B cell (primary cell): ENCODE results near the gene MYMX. TPM values are rescaled to one million over a fixed set of nuclear protein-coding genes. Genes with fewer than 3 reads are reported as not detected.

Experiments
- ATAC-seq: fragments of 200-7000 bp; cut with Tn5 transposase; one replicate; pipeline ENCODE4 v1.10.0; 2021; ENCODE audit warnings: low read depth, mild to moderate bottlenecking, moderate number of reproducible peaks, moderate library complexity
- CTCF ChIA-PET: fragments of 350-600 bp; sonication (Branson Sonifier 250); formaldehyde crosslinking; loops from one replicate; lab custom pipeline; 2021; ENCODE audit warnings: antibody characterized with exemption, inconsistent platforms; lab: Charles Lee
- POLR2A ChIA-PET: fragments of 350-600 bp; sonication (Branson Sonifier 250); formaldehyde crosslinking; loops from one replicate; lab custom pipeline; 2021; ENCODE audit warnings: antibody characterized with exemption; lab: Charles Lee
- DNase-seq: peaks from one replicate; pipeline ENCODE4 v3.0.0; 2013
- H2AFZ ChIP-seq: 2 replicates; pipeline ENCODE4 v1.6.1; 2012; ENCODE audit warnings: mild to moderate bottlenecking, low read depth, low read length; ENCODE audit not compliant: insufficient read depth, poor library complexity, severe bottlenecking
- H3K27ac ChIP-seq, 2 donors: 1 replicate in 1 of 2; 2 replicates in 1 of 2; pipeline ENCODE4 v1.5.1; 2012 to 2013; ENCODE audit warnings: low read length in 2 of 2, mild to moderate bottlenecking in 2 of 2, moderate library complexity in 1 of 2
- H3K27me3 ChIP-seq, 4 experiments: fragments of 200-600 bp in 1 of 4; sonication (generic) in 1 of 4; replicated peaks in 1 of 4; 1 replicate in 2 of 4; 2 replicates in 2 of 4; pipeline versions ENCODE4 v1.6.1 to v1.7.0; 2013 to 2016; ENCODE audit warnings: low read length in 3 of 4, mild to moderate bottlenecking in 2 of 4, mixed read lengths in 1 of 4, moderate library complexity in 1 of 4; ENCODE audit not compliant: insufficient read depth in 4 of 4, control insufficient read depth in 3 of 4; ENCODE audit errors: control extremely low read depth in 1 of 4
- H3K36me3 ChIP-seq, 2 experiments: replicated peaks in 1 of 2; 1 replicate in 1 of 2; 2 replicates in 1 of 2; pipeline versions ENCODE4 v1.6.1 to v1.7.1; 2013; ENCODE audit warnings: low read length in 1 of 2; ENCODE audit not compliant: insufficient read depth in 2 of 2, control insufficient read depth in 1 of 2; ENCODE audit errors: control extremely low read depth in 1 of 2, extremely low read depth in 1 of 2
- H3K4me1 ChIP-seq, 2 donors: fragments of 200-600 bp in 1 of 2; sonication (generic) in 1 of 2; 1 replicate in 1 of 2; 2 replicates in 1 of 2; pipeline versions ENCODE4 v1.5.1 to v1.6.1; 2013 to 2017; ENCODE audit warnings: low read length in 2 of 2; ENCODE audit not compliant: control insufficient read depth in 2 of 2, insufficient read depth in 2 of 2
- H3K4me2 ChIP-seq: replicated peaks from 2 replicates; pipeline ENCODE3; 2012; ENCODE audit warnings: mild to moderate bottlenecking, low read depth, low read length; ENCODE audit not compliant: poor library complexity, severe bottlenecking
- H3K4me3 ChIP-seq, 5 experiments: fragments of 200-600 bp in 1 of 5; sonication (generic) in 1 of 5; 1 replicate in 3 of 5; 2 replicates in 2 of 5; pipeline versions ENCODE4 v1.5.1 to v1.7.0; 2011 to 2016; ENCODE audit warnings: low read length in 4 of 5, mild to moderate bottlenecking in 4 of 5, low read depth in 2 of 5, control low read depth in 1 of 5, moderate library complexity in 1 of 5; ENCODE audit not compliant: insufficient read depth in 1 of 5; ENCODE audit errors: control extremely low read depth in 1 of 5, extremely low read depth in 1 of 5
- H3K79me2 ChIP-seq: fragments of 200-600 bp; sonication (generic); one replicate; pipeline ENCODE4 v1.6.0; 2016; ENCODE audit warnings: low read length; ENCODE audit not compliant: control insufficient read depth, insufficient read depth
- H3K9ac ChIP-seq: fragments of 200-600 bp; sonication (generic); 2 replicates; pipeline ENCODE4 v1.6.1; 2017; ENCODE audit warnings: mild to moderate bottlenecking, low read length, moderate library complexity
- H3K9me3 ChIP-seq, 3 donors: one replicate each; pipeline versions ENCODE4 v1.6.1 to v1.7.1; 2013; ENCODE audit warnings: low read length in 2 of 3; ENCODE audit not compliant: control insufficient read depth in 2 of 3, insufficient read depth in 1 of 3; ENCODE audit errors: control extremely low read depth in 1 of 3
- H4K20me1 ChIP-seq: 2 replicates; pipeline ENCODE4 v1.6.0; 2012; ENCODE audit warnings: mild to moderate bottlenecking, low read length; ENCODE audit not compliant: insufficient read depth, control insufficient read depth, poor library complexity, severe bottlenecking
- H3K27ac Mint-ChIP-seq: one replicate; pipeline ENCODE4 v1.8.0; 2021; ENCODE audit warnings: mixed read lengths
- H3K27me3 Mint-ChIP-seq: one replicate; pipeline ENCODE4 v1.8.0; 2021; ENCODE audit warnings: mixed read lengths
- H3K4me1 Mint-ChIP-seq: one replicate; pipeline ENCODE4 v1.8.0; 2021; ENCODE audit warnings: mixed read lengths
- H3K4me3 Mint-ChIP-seq: one replicate; pipeline ENCODE4 v1.8.0; 2021; ENCODE audit warnings: mixed read lengths
- H3K9me3 Mint-ChIP-seq: one replicate; pipeline ENCODE4 v1.8.0; 2022; ENCODE audit warnings: mixed read lengths; ENCODE audit not compliant: insufficient read depth
- CTCF ChIP-seq: fragments of 200-600 bp; IDR thresholded peaks from one replicate; pipeline ENCODE4 v1.8.0; 2022; ENCODE audit warnings: antibody characterized with exemption, mild to moderate bottlenecking
- EZH2 ChIP-seq: IDR thresholded peaks from 2 replicates; pipeline ENCODE4 v1.6.1; 2012; ENCODE audit warnings: borderline replicate concordance, low read depth, mild to moderate bottlenecking, moderate library complexity, low read length; ENCODE audit not compliant: insufficient read depth, poor library complexity, severe bottlenecking
- WGBS: methylation state at CpG from one replicate; pipeline ENCODE4 v1.1.5; 2013; ENCODE audit warnings: missing lambda C conversion rate; ENCODE audit not compliant: insufficient coverage; 5-methylcytosine and 5-hydroxymethylcytosine counted together
- intact Hi-C: fragments of 100-400 bp; cut with micrococcal nuclease; formaldehyde crosslinking; loops from one replicate; pipeline ENCODE4 v1.10.0; 2022
- polyA plus RNA-seq: library from polyadenylated mRNA; depleted of rRNA; stranded (reverse); fragments of >200 nt; gene quantifications from 2 replicates; pipeline ENCODE4 v1.2.3, GENCODE V29; 2012
- total RNA-seq, 2 donors: library from RNA; stranded (reverse); fragments of 120-200 nt in 1 of 2; gene quantifications; 1 replicate in 1 of 2; 2 replicates in 1 of 2; pipeline versions ENCODE4 v1.2.3 to v1.2.4, GENCODE V29; 2013 to 2022

The MYMX gene
- total and polyA plus RNA-seq, 2 donors (not counting 1 experiment from before 2014, with no cell fraction given), result not detected

GRCh38 chr6:44202332-44202971 lies 14.3 kb upstream of the MYMX start:
- H3K27ac ChIP-seq, result no peak overlapping the region

More at GRCh38 chr6:44202332-44202971, 14.3 kb upstream of the MYMX start:
- ChIA-PET CTCF (no interaction called here), POLR2A (no interaction called here)
- no peaks in the 10 kb centered on the region for H3K79me2 ChIP-seq
- no peak overlapping the region for H3K4me3 ChIP-seq
- 96% methylated on average over 3 of the region's 4 CpGs for WGBS
- Mint-ChIP-seq H3K4me1 (no peaks in the 10 kb centered on the region), H3K27me3 (peaks cover 5% of the 10 kb centered on the region), H3K27ac (no peak overlapping the region), H3K4me3 (no peak overlapping the region), H3K9me3 (no peaks in the 10 kb centered on the region)
- no peak for TF ChIP-seq EZH2
- TF ChIP-seq CTCF, result no peak
- no peaks in the 10 kb centered on the region for H3K27me3 ChIP-seq
- no peaks in the 10 kb centered on the region for H3K9me3 ChIP-seq
- no peaks in the 10 kb centered on the region for H3K4me1 ChIP-seq
- ATAC-seq (no peak), DNase-seq (no peak)
- intact Hi-C loops, result no loop called here
- H3K4me2 ChIP-seq, result no peak overlapping the region
- H4K20me1 ChIP-seq, result no peaks in the 10 kb centered on the region
- no peak overlapping the region for H2AFZ ChIP-seq
- H3K36me3 ChIP-seq, result no peaks in the 10 kb centered on the region
- H3K9ac ChIP-seq, result no peak overlapping the region
